H9 (cell line): ENCODE data around the gene ATG7. TPM values are rescaled to one million over a fixed set of nuclear protein-coding genes. Genes with fewer than 3 reads are reported as not detected.

Source experiments
- DNase-seq: peaks from one replicate; pipeline ENCODE4 v3.0.0-alpha.2; 2017
- H2AFZ ChIP-seq: one replicate; pipeline ENCODE4 v1.6.1; 2013; ENCODE audit warnings: mild to moderate bottlenecking, low read length, control low read depth, moderate library complexity
- H2AK5ac ChIP-seq: 2 replicates; pipeline ENCODE4 v1.6.1; 2013; ENCODE audit warnings: low read length, control low read depth, mixed read lengths; ENCODE audit not compliant: insufficient read length
- H2BK120ac ChIP-seq: one replicate; pipeline ENCODE4 v1.6.1; 2013; ENCODE audit warnings: low read depth, mild to moderate bottlenecking, low read length, control low read depth, inconsistent platforms; ENCODE audit not compliant: poor library complexity, severe bottlenecking
- H2BK12ac ChIP-seq: 2 replicates; pipeline ENCODE4 v1.6.1; 2013; ENCODE audit warnings: low read length, control low read depth, mixed read lengths, low read depth; ENCODE audit not compliant: insufficient read length
- H2BK15ac ChIP-seq: 2 replicates; pipeline ENCODE4 v1.6.1; 2013; ENCODE audit warnings: low read depth, low read length, control low read depth
- H2BK20ac ChIP-seq: one replicate; pipeline ENCODE4 v1.6.1; 2013; ENCODE audit warnings: low read depth, mild to moderate bottlenecking, low read length, control low read depth, inconsistent platforms; ENCODE audit not compliant: poor library complexity, severe bottlenecking
- H2BK5ac ChIP-seq: 2 replicates; pipeline ENCODE4 v1.6.1; 2013; ENCODE audit warnings: low read length, control low read depth, mixed read lengths; ENCODE audit not compliant: insufficient read length
- H3K14ac ChIP-seq: 2 replicates; pipeline ENCODE4 v1.6.1; 2013; ENCODE audit warnings: low read length, control low read depth; ENCODE audit not compliant: insufficient read depth
- H3K18ac ChIP-seq: 2 replicates; pipeline ENCODE4 v1.6.1; 2013; ENCODE audit warnings: low read depth, mild to moderate bottlenecking, mixed read lengths, low read length, control low read depth; ENCODE audit not compliant: insufficient read length
- H3K23ac ChIP-seq: 2 replicates; pipeline ENCODE4 v1.6.1; 2013; ENCODE audit warnings: low read length, control low read depth, mixed read lengths, low read depth; ENCODE audit not compliant: insufficient read length
- H3K23me2 ChIP-seq: 2 replicates; pipeline ENCODE4 v1.6.1; 2013; ENCODE audit warnings: low read depth, mild to moderate bottlenecking, mixed read lengths, low read length, control low read depth; ENCODE audit not compliant: insufficient read length, poor library complexity, severe bottlenecking
- H3K27ac ChIP-seq: 2 replicates; pipeline ENCODE4 v1.5.1; 2013; ENCODE audit warnings: low read length, control low read depth, mixed read lengths, low read depth; ENCODE audit not compliant: insufficient read length
- H3K27me3 ChIP-seq: 2 replicates; pipeline ENCODE4 v1.6.1; 2013; ENCODE audit warnings: low read length, control low read depth, inconsistent platforms; ENCODE audit not compliant: insufficient read depth
- H3K4ac ChIP-seq: 2 replicates; pipeline ENCODE4 v1.6.1; 2013; ENCODE audit warnings: low read depth, mild to moderate bottlenecking, control low read depth, inconsistent platforms, low read length, moderate library complexity
- H3K4me1 ChIP-seq: 2 replicates; pipeline ENCODE4 v1.6.1; 2013; ENCODE audit warnings: low read length, control low read depth, inconsistent platforms; ENCODE audit not compliant: insufficient read depth
- H3K4me2 ChIP-seq: 2 replicates; pipeline ENCODE4 v1.6.1; 2013; ENCODE audit warnings: low read length, control low read depth, mixed read lengths; ENCODE audit not compliant: insufficient read length, insufficient read depth
- H3K56ac ChIP-seq: 2 replicates; pipeline ENCODE4 v1.6.1; 2013; ENCODE audit warnings: low read depth, mild to moderate bottlenecking, mixed read lengths, low read length, control low read depth; ENCODE audit not compliant: insufficient read length
- H3K79me1 ChIP-seq: 2 replicates; pipeline ENCODE4 v1.6.1; 2013; ENCODE audit warnings: low read depth, mild to moderate bottlenecking, moderate library complexity, low read length, control low read depth, inconsistent platforms; ENCODE audit not compliant: insufficient read depth, poor library complexity, severe bottlenecking
- H3K79me2 ChIP-seq: 2 replicates; pipeline ENCODE4 v1.6.1; 2013; ENCODE audit warnings: low read length, control low read depth, inconsistent platforms; ENCODE audit not compliant: insufficient read depth
- H3K9ac ChIP-seq: 2 replicates; pipeline ENCODE4 v1.6.1; 2013; ENCODE audit warnings: low read length, control low read depth, mixed read lengths; ENCODE audit not compliant: insufficient read length; ENCODE audit errors: extremely low read depth
- H3K9me3 ChIP-seq: one replicate; pipeline ENCODE4 v1.6.1; 2013; ENCODE audit warnings: low read depth, low read length, inconsistent platforms; ENCODE audit not compliant: control insufficient read depth
- H3T11ph ChIP-seq: one replicate; pipeline ENCODE4 v1.6.1; 2013; ENCODE audit warnings: mild to moderate bottlenecking, low read length, control low read depth, inconsistent platforms
- H4K20me1 ChIP-seq: one replicate; pipeline ENCODE4 v1.6.1; 2013; ENCODE audit not compliant: control insufficient read depth, insufficient read length, insufficient read depth
- H4K5ac ChIP-seq: 2 replicates; pipeline ENCODE4 v1.6.1; 2013; ENCODE audit warnings: low read depth, mild to moderate bottlenecking, mixed read lengths, low read length, control low read depth; ENCODE audit not compliant: insufficient read length
- H4K8ac ChIP-seq: replicated peaks from 2 replicates; pipeline ENCODE4 v1.6.1; 2013; ENCODE audit warnings: low read length, control low read depth, mixed read lengths, low read depth; ENCODE audit not compliant: insufficient read length
- H4K91ac ChIP-seq: 2 replicates; pipeline ENCODE4 v1.6.1; 2013; ENCODE audit warnings: low read depth, mild to moderate bottlenecking, moderate library complexity, mixed read lengths, low read length, control low read depth; ENCODE audit not compliant: insufficient read length
- H3K27ac Mint-ChIP-seq, 3 experiments: 2 replicates in 2 of 3; 3 replicates in 1 of 3; pipeline ENCODE4 v1.8.0; 2020 to 2021; ENCODE audit warnings: mixed read lengths in 3 of 3, mild to moderate bottlenecking in 1 of 3, moderate library complexity in 1 of 3
- H3K27me3 Mint-ChIP-seq: 2 replicates; pipeline ENCODE4 v1.8.0; 2021; ENCODE audit warnings: low read depth, mild to moderate bottlenecking, moderate library complexity, mixed read lengths
- H3K36me3 Mint-ChIP-seq, 3 experiments: 2 replicates in 2 of 3; 3 replicates in 1 of 3; pipeline ENCODE4 v1.8.0; 2020 to 2021; ENCODE audit warnings: low read depth in 3 of 3, mixed read lengths in 3 of 3; ENCODE audit not compliant: insufficient read depth in 1 of 3
- H3K4me1 Mint-ChIP-seq, 2 experiments: 2 replicates each; pipeline ENCODE4 v1.8.0; 2020; ENCODE audit warnings: mixed read lengths in 2 of 2
- H3K4me3 Mint-ChIP-seq, 2 experiments: 2 replicates in 1 of 2; 3 replicates in 1 of 2; pipeline ENCODE4 v1.8.0; 2020 to 2021; ENCODE audit warnings: mild to moderate bottlenecking in 2 of 2, mixed read lengths in 2 of 2, moderate library complexity in 1 of 2
- H3K9me3 Mint-ChIP-seq, 2 experiments: 2 replicates in 1 of 2; 3 replicates in 1 of 2; pipeline ENCODE4 v1.8.0; 2020; ENCODE audit warnings: mild to moderate bottlenecking in 2 of 2, mixed read lengths in 2 of 2, moderate library complexity in 1 of 2
- WGBS: extraction: QIAGEN DNeasy Blood & Tissue Kit; methylation state at CpG from one replicate; pipeline ENCODE4 v1.1.7; 2013; ENCODE audit warnings: missing lambda C conversion rate, low lambda C conversion rate, mixed read lengths; ENCODE audit not compliant: insufficient read length; ENCODE audit errors: extremely low coverage; 5-methylcytosine and 5-hydroxymethylcytosine counted together
- total RNA-seq: library from RNA; stranded (reverse); gene quantifications from 2 replicates; pipeline ENCODE4 v1.2.1, GENCODE V29; 2021
- TF ChIP-seq, protein P1 (sequence below): fragments of 200-600 bp; sonication (generic); conservative IDR thresholded peaks from 3 replicates; pipeline ENCODE4 v1.8.0; 2021; ENCODE audit warnings: antibody characterized with exemption, mild to moderate bottlenecking

The ATG7 gene
- total RNA-seq, 1 experiment from 2014 or later = 17.9 TPM

DNA sequence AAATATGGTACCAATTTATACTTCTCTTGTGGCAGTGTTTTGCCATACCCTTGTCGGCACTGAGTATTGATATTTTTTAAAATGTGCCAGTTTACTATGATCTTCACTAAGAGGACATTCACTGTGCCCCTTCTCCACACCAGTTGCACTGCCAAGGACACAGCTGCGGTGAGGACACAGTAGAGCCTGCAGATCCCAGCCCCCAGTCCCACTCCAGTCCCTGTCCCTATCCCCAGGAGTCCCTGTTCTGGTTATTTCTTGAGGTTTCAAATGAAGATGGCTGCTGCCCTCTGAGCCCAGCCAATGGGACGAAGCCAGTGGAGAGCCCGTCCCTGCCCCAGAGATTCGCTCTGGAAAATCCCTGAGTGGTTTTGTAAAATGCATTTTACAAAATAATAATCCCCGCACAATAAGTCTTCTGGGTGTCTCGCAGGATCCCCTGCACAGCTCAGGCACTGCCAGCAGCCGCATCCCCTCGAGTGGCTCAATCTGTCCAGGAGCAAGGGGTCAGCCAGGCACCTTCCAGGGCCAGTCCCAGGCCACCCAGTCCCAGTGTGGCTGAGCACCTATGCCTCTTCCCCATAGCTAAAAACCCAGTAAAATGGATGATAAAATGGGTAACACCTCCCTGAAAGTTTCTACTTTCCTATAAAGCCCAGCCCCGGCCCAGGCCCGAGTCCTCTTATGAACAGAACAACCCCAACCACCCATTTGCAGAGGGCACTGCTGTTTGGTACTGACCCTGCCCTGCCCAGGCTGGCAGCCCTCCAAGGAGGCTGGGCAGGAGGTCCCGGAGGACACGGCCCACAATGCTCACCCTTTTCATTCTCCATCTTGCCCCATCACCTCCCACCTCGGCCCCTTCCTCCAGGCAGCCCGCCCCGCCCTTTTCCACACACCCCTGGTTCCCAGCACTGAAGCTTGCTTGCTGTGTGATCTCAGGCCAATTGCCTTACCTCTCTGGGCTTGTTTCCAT is 280.4 kb downstream of the ATG7 start:
- Histone ChIP-seq H4K20me1 (no peaks in the 10 kb centered on the region), H3K79me2 (no peaks in the 10 kb centered on the region), H3K27me3 (no peaks in the 10 kb centered on the region), H2BK120ac (no peak overlapping the region), H3K56ac (no peak overlapping the region), H3K79me1 (peaks cover 3% of the 10 kb centered on the region), H4K91ac (no peak overlapping the region), H3K23ac (no peak overlapping the region), H2AFZ (no peak overlapping the region), H2BK5ac (no peak overlapping the region), H4K8ac (no peak overlapping the region), H3K18ac (no peak overlapping the region), H3K27ac (no peak overlapping the region), H2BK15ac (no peak overlapping the region), H3K9me3 (no peaks in the 10 kb centered on the region), H3T11ph (no peak overlapping the region), H4K5ac (no peak overlapping the region), H3K4me1 (no peaks in the 10 kb centered on the region), H3K4me2 (no peak overlapping the region), H2BK12ac (no peak overlapping the region), H3K9ac (no peak overlapping the region), H3K4ac (no peak overlapping the region), H3K14ac (no peak overlapping the region), H3K23me2 (no peaks in the 10 kb centered on the region), H2BK20ac (no peak overlapping the region), H2AK5ac (no peak overlapping the region)
- Mint-ChIP-seq H3K27ac (peak overlapping the region in 2 of 3 experiments; percentile 69 to 72; a peak in 4 of 7 replicates), H3K27me3 (no peaks in the 10 kb centered on the region), H3K36me3 (peaks cover 4 to 32% (median 24%) of the 10 kb centered on the region in 3 experiments; a peak in 6 of 7 replicates), H3K4me3 (no peak overlapping the region), H3K9me3 (peaks cover 0 to 2% of the 10 kb centered on the region in 2 experiments; a peak in 3 of 5 replicates), H3K4me1 (peaks cover 2 to 4% of the 10 kb centered on the region in 2 experiments; a peak in 2 of 4 replicates)
- TF ChIP-seq, protein P1, sequence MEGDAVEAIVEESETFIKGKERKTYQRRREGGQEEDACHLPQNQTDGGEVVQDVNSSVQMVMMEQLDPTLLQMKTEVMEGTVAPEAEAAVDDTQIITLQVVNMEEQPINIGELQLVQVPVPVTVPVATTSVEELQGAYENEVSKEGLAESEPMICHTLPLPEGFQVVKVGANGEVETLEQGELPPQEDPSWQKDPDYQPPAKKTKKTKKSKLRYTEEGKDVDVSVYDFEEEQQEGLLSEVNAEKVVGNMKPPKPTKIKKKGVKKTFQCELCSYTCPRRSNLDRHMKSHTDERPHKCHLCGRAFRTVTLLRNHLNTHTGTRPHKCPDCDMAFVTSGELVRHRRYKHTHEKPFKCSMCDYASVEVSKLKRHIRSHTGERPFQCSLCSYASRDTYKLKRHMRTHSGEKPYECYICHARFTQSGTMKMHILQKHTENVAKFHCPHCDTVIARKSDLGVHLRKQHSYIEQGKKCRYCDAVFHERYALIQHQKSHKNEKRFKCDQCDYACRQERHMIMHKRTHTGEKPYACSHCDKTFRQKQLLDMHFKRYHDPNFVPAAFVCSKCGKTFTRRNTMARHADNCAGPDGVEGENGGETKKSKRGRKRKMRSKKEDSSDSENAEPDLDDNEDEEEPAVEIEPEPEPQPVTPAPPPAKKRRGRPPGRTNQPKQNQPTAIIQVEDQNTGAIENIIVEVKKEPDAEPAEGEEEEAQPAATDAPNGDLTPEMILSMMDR = no peak
- DNase-seq = no peak
- WGBS = no CpG with 5 or more reads among the region's 16 CpGs
